Stomach (tissue), 4 donors: ENCODE results near the gene CASP12.

ENCODE experiments used
- POLR2A ChIP-seq, 4 donors: fragments of 450-650 bp; IDR thresholded peaks; one replicate each; pipeline ENCODE4 v1.6.1; 2016; ENCODE audit warnings: antibody characterized with exemption in 4 of 4, control low read depth in 2 of 4, mild to moderate bottlenecking in 1 of 4, moderate library complexity in 1 of 4
- POLR2AphosphoS5 ChIP-seq, 3 donors: sonication (generic); formaldehyde crosslinking; IDR thresholded peaks; one replicate each; pipeline ENCODE4 v1.6.1; 2016; ENCODE audit warnings: antibody characterized with exemption in 3 of 3
- TF ChIP-seq, protein P1 (sequence below), 7 experiments: fragments of 450-650 bp in 4 of 7; fragments of 200-600 bp in 3 of 7; sonication (generic) in 3 of 7; IDR thresholded peaks; one replicate each; pipeline ENCODE4 v1.5.1; 2016 to 2019; ENCODE audit warnings: antibody characterized with exemption in 7 of 7, control low read depth in 2 of 7, mild to moderate bottlenecking in 1 of 7

DNA sequence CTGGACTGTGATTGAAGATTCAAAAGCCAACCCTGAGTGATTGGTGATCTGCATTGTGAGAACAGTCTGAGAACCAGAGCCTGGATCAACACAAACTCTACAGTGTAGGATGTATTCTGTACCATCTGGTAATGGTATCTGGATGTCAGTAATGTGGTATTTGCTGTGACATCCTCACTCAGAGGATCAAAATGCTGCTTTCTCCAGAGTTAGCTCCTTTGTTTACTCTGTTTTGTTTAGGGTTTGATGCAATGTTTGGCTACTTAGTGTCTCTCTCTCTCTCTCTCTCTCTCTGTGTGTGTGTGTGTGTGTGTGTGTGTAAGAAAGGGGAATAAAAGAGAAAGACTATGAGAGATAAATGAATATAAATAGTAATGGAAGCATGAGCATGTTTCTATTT is 45.8 kb upstream of the CASP12 start:
- TF ChIP-seq, protein P1, sequence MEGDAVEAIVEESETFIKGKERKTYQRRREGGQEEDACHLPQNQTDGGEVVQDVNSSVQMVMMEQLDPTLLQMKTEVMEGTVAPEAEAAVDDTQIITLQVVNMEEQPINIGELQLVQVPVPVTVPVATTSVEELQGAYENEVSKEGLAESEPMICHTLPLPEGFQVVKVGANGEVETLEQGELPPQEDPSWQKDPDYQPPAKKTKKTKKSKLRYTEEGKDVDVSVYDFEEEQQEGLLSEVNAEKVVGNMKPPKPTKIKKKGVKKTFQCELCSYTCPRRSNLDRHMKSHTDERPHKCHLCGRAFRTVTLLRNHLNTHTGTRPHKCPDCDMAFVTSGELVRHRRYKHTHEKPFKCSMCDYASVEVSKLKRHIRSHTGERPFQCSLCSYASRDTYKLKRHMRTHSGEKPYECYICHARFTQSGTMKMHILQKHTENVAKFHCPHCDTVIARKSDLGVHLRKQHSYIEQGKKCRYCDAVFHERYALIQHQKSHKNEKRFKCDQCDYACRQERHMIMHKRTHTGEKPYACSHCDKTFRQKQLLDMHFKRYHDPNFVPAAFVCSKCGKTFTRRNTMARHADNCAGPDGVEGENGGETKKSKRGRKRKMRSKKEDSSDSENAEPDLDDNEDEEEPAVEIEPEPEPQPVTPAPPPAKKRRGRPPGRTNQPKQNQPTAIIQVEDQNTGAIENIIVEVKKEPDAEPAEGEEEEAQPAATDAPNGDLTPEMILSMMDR (IDR thresholded peaks at IDR 0.05): no peak
- TF ChIP-seq POLR2A (IDR thresholded peaks at IDR 0.05) (no peak), POLR2AphosphoS5 (IDR thresholded peaks at IDR 0.05) (no peak)
